ENCODE results near the gene EFCAB7.

DNA sequence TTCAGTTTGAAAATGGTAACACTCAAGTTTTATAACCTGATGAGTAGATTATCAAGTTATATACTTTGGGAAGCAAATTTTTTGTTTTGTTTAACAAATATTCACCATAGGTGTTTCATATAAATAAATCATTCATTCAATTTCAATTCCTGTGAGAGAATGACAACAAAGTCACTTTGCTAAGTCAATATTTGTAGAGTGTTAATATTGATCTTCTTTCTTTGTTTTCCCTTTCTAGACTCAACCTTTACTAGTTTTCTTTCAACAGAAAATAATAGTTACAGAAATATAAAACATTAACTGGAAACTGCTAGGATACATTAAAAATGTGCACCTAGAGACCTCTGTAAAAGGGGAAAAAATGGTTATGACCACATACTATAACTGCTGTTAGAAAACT, 11.1 kb downstream of the EFCAB7 start:
- TF ChIP-seq POLR2AphosphoS5 (IDR thresholded peaks at IDR 0.05; ENCODE audit: low read depth, low read length) (no peak), TAF1 (IDR thresholded peaks at IDR 0.05; ENCODE audit: borderline replicate concordance, insufficient read depth, low read length) (no peak), REST (IDR thresholded peaks at IDR 0.05; ENCODE audit: insufficient read depth in 1 of 2, low read depth in 2 of 2, low read length in 2 of 2) (no peak), FOXP2 (optimal IDR thresholded peaks at IDR 0.05; ENCODE audit: borderline replicate concordance, extremely low read depth, extremely low read length, insufficient read depth) (no peak)
